Spleen (tissue), 11 donors: ENCODE results near the gene KIF25. TPM values are rescaled to one million over a fixed set of nuclear protein-coding genes. Genes with fewer than 3 reads are reported as not detected.

Source experiments
- DNase-seq: peaks from one replicate; pipeline ENCODE4 v3.0.0-alpha.2; 2020
- H3K27ac ChIP-seq, 8 donors: fragments of 200-600 bp; sonication (generic) in 7 of 8; 1 replicate in 4 of 8; 2 replicates in 4 of 8; pipeline versions ENCODE4 v1.5.0 to v1.8.0; 2016 to 2021; ENCODE audit warnings: inconsistent platforms in 4 of 8, mild to moderate bottlenecking in 4 of 8, moderate library complexity in 1 of 8
- H3K27me3 ChIP-seq, 7 donors: fragments of 200-600 bp; sonication (generic) in 6 of 7; replicated peaks in 1 of 7; 1 replicate in 4 of 7; 2 replicates in 3 of 7; pipeline versions ENCODE4 v1.5.0 to v1.8.0; 2016 to 2021; ENCODE audit warnings: inconsistent platforms in 3 of 7, mild to moderate bottlenecking in 1 of 7
- H3K36me3 ChIP-seq, 6 donors: fragments of 200-600 bp; sonication (generic) in 5 of 6; 1 replicate in 4 of 6; 2 replicates in 2 of 6; pipeline versions ENCODE4 v1.5.0 to v1.8.0; 2016 to 2021; ENCODE audit warnings: inconsistent platforms in 2 of 6
- H3K4me1 ChIP-seq, 6 donors: fragments of 200-600 bp; sonication (generic) in 5 of 6; 1 replicate in 3 of 6; 2 replicates in 3 of 6; pipeline versions ENCODE4 v1.5.0 to v1.8.0; 2016 to 2021; ENCODE audit warnings: inconsistent platforms in 3 of 6
- H3K4me3 ChIP-seq, 8 donors: fragments of 200-600 bp; sonication (generic) in 7 of 8; 1 replicate in 4 of 8; 2 replicates in 4 of 8; pipeline versions ENCODE4 v1.5.0 to v1.8.0; 2016 to 2021; ENCODE audit warnings: inconsistent platforms in 4 of 8, mild to moderate bottlenecking in 4 of 8, moderate library complexity in 2 of 8
- H3K9me3 ChIP-seq, 8 donors: fragments of 200-600 bp; sonication (generic) in 7 of 8; 1 replicate in 4 of 8; 2 replicates in 4 of 8; pipeline versions ENCODE4 v1.5.0 to v1.8.0; 2016 to 2021; ENCODE audit warnings: inconsistent platforms in 4 of 8
- CTCF ChIP-seq, 11 experiments: fragments of 200-600 bp in 7 of 11; fragments of 450-650 bp in 4 of 11; sonication (generic) in 4 of 11; IDR thresholded peaks in 8 of 11; conservative IDR thresholded peaks in 3 of 11; 1 replicate in 7 of 11; 2 replicates in 4 of 11; pipeline versions ENCODE4 v1.4.0 to v1.8.0; 2016 to 2021; ENCODE audit warnings: antibody characterized with exemption in 11 of 11, inconsistent platforms in 4 of 11, mild to moderate bottlenecking in 1 of 11
- POLR2A ChIP-seq, 3 donors: fragments of 450-650 bp; IDR thresholded peaks; one replicate each; pipeline ENCODE4 v1.5.1; 2017; ENCODE audit warnings: antibody characterized with exemption in 3 of 3, mild to moderate bottlenecking in 1 of 3
- POLR2AphosphoS5 ChIP-seq, 3 donors: sonication (generic); formaldehyde crosslinking; IDR thresholded peaks; one replicate each; pipeline ENCODE4 v1.5.1; 2017; ENCODE audit warnings: antibody characterized with exemption in 3 of 3
- WGBS, 5 donors: extraction: QIAGEN DNeasy Blood & Tissue Kit in 3 of 5; methylation state at CpG; one replicate each; pipeline versions ENCODE4 v1.1.5 to v1.1.7; 2013 to 2018; 5-methylcytosine and 5-hydroxymethylcytosine counted together
- intact Hi-C: fragments of 100-400 bp; cut with DNase I; formaldehyde crosslinking; loops from one replicate; pipeline ENCODE4 v1.15.0; 2023; ENCODE audit warnings: low total_unique reads
- polyA plus RNA-seq, 3 donors: library from polyadenylated mRNA; stranded (reverse); fragments of 200-250 nt; gene quantifications; one replicate each; pipeline ENCODE4 v1.2.1, GENCODE V29; 2013
- total RNA-seq, 7 donors: library from RNA; depleted of rRNA in 3 of 7; stranded (reverse); fragments of >200 nt in 3 of 7; fragmentation: NEBNext Ultra II Directional in 4 of 7; extraction: Animal tissue kit (Norgen Biotek cat#: 25700) in 4 of 7; gene quantifications; one replicate each; pipeline versions ENCODE4 v1.1.0 to v1.2.1, GENCODE V29; 2016 to 2021
- donor health status: healthy with polysubstance abuse.
- donor health status: DM: no; HTN: no; CAD: no; lungs with moderate emphysema.
- donor health status: DM: no; HTN: no; CAD: no.
- donor health status: Bipolar disorder and iron deficiency.
- donor health status: healthy.
- donor health status: DM: no; HTN: no; CAD: no.
- donor health status: DM: yes; HTN: yes; CAD: no.

KIF25 gene
- total and polyA plus RNA-seq, 10 donors, result 0.32 to 1.7 (median 0.49) TPM; not detected in 3

GRCh38 chr6:167956491-167956890 is 41.0 kb upstream of the KIF25 start:
- 87 to 95% (median 92%) methylated on average over 6 of the region's 6 CpGs for WGBS, 5 donors
- TF ChIP-seq POLR2A (IDR thresholded peaks at IDR 0.05) (no peak), CTCF (IDR thresholded peaks at IDR 0.05 in 8 of 11, conservative IDR thresholded peaks at IDR 0.05 in 3 of 11) (no peak), POLR2AphosphoS5 (IDR thresholded peaks at IDR 0.05) (no peak)
- Histone ChIP-seq H3K9me3 (no peaks in the 10 kb centered on the region), H3K36me3 (peaks cover 0 to 57% (median 11%) of the 10 kb centered on the region in 6 donors), H3K4me3 (no peak overlapping the region), H3K27ac (no peak overlapping the region), H3K4me1 (peaks cover 0 to 3% (median 0%) of the 10 kb centered on the region in 6 donors), H3K27me3 (no peaks in the 10 kb centered on the region)
- DNase-seq, result no peak
- intact Hi-C loops, result no loop called here

GRCh38 chr6:167956983-167957492 is 40.4 kb upstream of the KIF25 start:
- H3K27ac ChIP-seq, result no peak overlapping the region
- WGBS, 5 donors, result 88 to 92% (median 91%) methylated on average over 8 of the region's 8 CpGs

GRCh38 chr6:167957626-167958025 is 39.8 kb upstream of the KIF25 start:
- intact Hi-C loops, result no loop called here
- no peak for DNase-seq
- Histone ChIP-seq H3K4me1 (peaks cover 0 to 3% (median 0%) of the 10 kb centered on the region in 6 donors), H3K27me3 (no peaks in the 10 kb centered on the region), H3K36me3 (peaks cover 0 to 51% (median 1%) of the 10 kb centered on the region in 6 donors), H3K9me3 (no peaks in the 10 kb centered on the region), H3K27ac (no peak overlapping the region), H3K4me3 (no peak overlapping the region)
- WGBS, 5 donors, result 84 to 96% (median 89%) methylated on average over 6 of the region's 6 CpGs
- TF ChIP-seq CTCF (IDR thresholded peaks at IDR 0.05 in 8 of 11, conservative IDR thresholded peaks at IDR 0.05 in 3 of 11) (no peak), POLR2AphosphoS5 (IDR thresholded peaks at IDR 0.05) (no peak), POLR2A (IDR thresholded peaks at IDR 0.05) (no peak)

More at GRCh38 chr6:167956983-167957492, 40.4 kb upstream of the KIF25 start:
- no peaks in the 10 kb centered on the region for H3K27me3 ChIP-seq
- no peak for DNase-seq
- TF ChIP-seq POLR2AphosphoS5 (IDR thresholded peaks at IDR 0.05) (no peak), CTCF (IDR thresholded peaks at IDR 0.05 in 8 of 11, conservative IDR thresholded peaks at IDR 0.05 in 3 of 11) (no peak), POLR2A (IDR thresholded peaks at IDR 0.05) (no peak)
- H3K36me3 ChIP-seq, result peaks cover 0 to 51% (median 5%) of the 10 kb centered on the region in 6 donors
- intact Hi-C loops, result no loop called here
- peaks cover 0 to 3% (median 0%) of the 10 kb centered on the region in 6 donors for H3K4me1 ChIP-seq
- no peak overlapping the region for H3K4me3 ChIP-seq
- H3K9me3 ChIP-seq, result no peaks in the 10 kb centered on the region

- DNase-seq, result no peak
- Histone ChIP-seq H3K27me3 (no peaks in the 10 kb centered on the region), H3K4me1 (peaks cover 0 to 16% (median 3%) of the 10 kb centered on the region in 6 donors), H3K27ac (no peak overlapping the region), H3K4me3 (no peak overlapping the region), H3K36me3 (peaks cover 0 to 47% (median 7%) of the 10 kb centered on the region in 6 donors), H3K9me3 (no peaks in the 10 kb centered on the region)
- 68 to 80% (median 74%) methylated on average over 5 of the region's 5 CpGs for WGBS, 5 donors
- intact Hi-C loops, result no loop called here
- TF ChIP-seq POLR2A (IDR thresholded peaks at IDR 0.05) (no peak), CTCF (IDR thresholded peaks at IDR 0.05 in 8 of 11, conservative IDR thresholded peaks at IDR 0.05 in 3 of 11) (no peak), POLR2AphosphoS5 (IDR thresholded peaks at IDR 0.05) (no peak)
Measured at GRCh38 chr6:167960579-167960978, 36.9 kb upstream of the KIF25 start.
